Esophagus squamous epithelium (tissue), 5 donors: ENCODE data around the gene EHBP1. TPM values are rescaled to one million over a fixed set of nuclear protein-coding genes. Genes with fewer than 3 reads are reported as not detected.

Source experiments
- DNase-seq: peaks from one replicate; lab custom pipeline; 2025; lab: John Stamatoyannopoulos, UW
- H3K27ac ChIP-seq, 4 donors: fragments of 200-600 bp; sonication (generic); one replicate each; pipeline ENCODE4 v1.5.1; 2016 to 2019; ENCODE audit warnings: mild to moderate bottlenecking in 1 of 4
- H3K27me3 ChIP-seq, 4 donors: fragments of 200-600 bp; sonication (generic); 1 replicate in 3 of 4; 2 replicates in 1 of 4; pipeline versions ENCODE4 v1.5.1 to v1.6.0; 2017 to 2021; ENCODE audit warnings: antibody characterized with exemption in 1 of 4
- H3K36me3 ChIP-seq, 3 donors: fragments of 200-600 bp; sonication (generic); one replicate each; pipeline ENCODE4 v1.5.1; 2016 to 2019
- H3K4me1 ChIP-seq, 3 donors: fragments of 200-600 bp; sonication (generic); one replicate each; pipeline ENCODE4 v1.5.1; 2017 to 2019
- H3K4me3 ChIP-seq, 4 donors: fragments of 200-600 bp; sonication (generic); 1 replicate in 3 of 4; 2 replicates in 1 of 4; pipeline ENCODE4 v1.5.1; 2016 to 2019; ENCODE audit warnings: mild to moderate bottlenecking in 2 of 4, moderate library complexity in 1 of 4
- H3K9me3 ChIP-seq, 3 donors: fragments of 200-600 bp; sonication (generic); one replicate each; pipeline ENCODE4 v1.5.1; 2016 to 2019
- CTCF ChIP-seq, 6 experiments: fragments of 450-650 bp in 4 of 6; fragments of 200-600 bp in 2 of 6; sonication (generic) in 2 of 6; IDR thresholded peaks; one replicate each; pipeline ENCODE4 v1.5.1; 2016 to 2019; ENCODE audit warnings: antibody characterized with exemption in 6 of 6, mild to moderate bottlenecking in 4 of 6, moderate library complexity in 4 of 6
- POLR2A ChIP-seq, 4 donors: fragments of 450-650 bp; IDR thresholded peaks; one replicate each; pipeline ENCODE4 v1.6.1; 2017; ENCODE audit warnings: antibody characterized with exemption in 4 of 4, mild to moderate bottlenecking in 4 of 4, moderate library complexity in 3 of 4
- WGBS, 2 donors: methylation state at CpG; one replicate each; pipeline ENCODE4 v1.1.5; 2018; 5-methylcytosine and 5-hydroxymethylcytosine counted together
- intact Hi-C: fragments of 100-400 bp; cut with DNase I; formaldehyde crosslinking; loops from one replicate; pipeline ENCODE4 v1.15.0; 2022
- total RNA-seq, 4 donors: library from RNA; depleted of rRNA; stranded (reverse); fragments of >200 nt; gene quantifications; one replicate each; pipeline ENCODE4 v1.1.0, GENCODE V29; 2016
- donor health status: DM: yes; HTN: yes; CAD: no.

The EHBP1 gene
- total RNA-seq, 4 donors from 2014 or later, result 59.6 to 111 (median 77.9) TPM

- Histone ChIP-seq H3K27ac (no peak overlapping the region), H3K27me3 (no peaks in the 10 kb centered on the region), H3K4me3 (no peak overlapping the region), H3K9me3 (no peaks in the 10 kb centered on the region), H3K4me1 (no peaks in the 10 kb centered on the region), H3K36me3 (peaks cover 0 to 22% (median 0%) of the 10 kb centered on the region in 3 donors)
- TF ChIP-seq POLR2A (IDR thresholded peaks at IDR 0.05) (no peak), CTCF (IDR thresholded peaks at IDR 0.05) (no peak)
- WGBS, 2 donors, result 83% methylated on average over 2 of the region's 2 CpGs; no CpG with 5 or more reads in 1 of the 2 donors
- no peak for DNase-seq
- intact Hi-C loops, result no loop called here
These were observed 103.0 kb downstream of the EHBP1 start for GRCh38 chr2:62808554-62808953.

- Histone ChIP-seq H3K27me3 (no peaks in the 10 kb centered on the region), H3K36me3 (peaks cover 0 to 14% (median 0%) of the 10 kb centered on the region in 3 donors), H3K4me1 (no peaks in the 10 kb centered on the region), H3K9me3 (no peaks in the 10 kb centered on the region), H3K27ac (no peak overlapping the region), H3K4me3 (no peak overlapping the region)
- WGBS, 2 donors, result 87 to 89% methylated on average over 2 of the region's 2 CpGs
- TF ChIP-seq CTCF (IDR thresholded peaks at IDR 0.05), result no peak
- intact Hi-C loops, result no loop called here
- no peak for DNase-seq
These were observed 105.6 kb downstream of the EHBP1 start for GRCh38 chr2:62811086-62811485.

GRCh38 chr2:62811972-62812371, 106.5 kb downstream of the EHBP1 start:
- TF ChIP-seq CTCF (IDR thresholded peaks at IDR 0.05) (no peak), POLR2A (IDR thresholded peaks at IDR 0.05) (no peak)
- no peak for DNase-seq
- no peaks in the 10 kb centered on the region for H3K27me3 ChIP-seq
- H3K27ac ChIP-seq, result no peak overlapping the region
- WGBS, 2 donors, result 91 to 95% methylated on average over 2 of the region's 2 CpGs
- no peaks in the 10 kb centered on the region for H3K9me3 ChIP-seq
- H3K36me3 ChIP-seq, result peaks cover 0 to 5% (median 0%) of the 10 kb centered on the region in 3 donors
- intact Hi-C loops, result no loop called here
- peaks cover 0 to 2% (median 0%) of the 10 kb centered on the region in 3 donors for H3K4me1 ChIP-seq
- no peak overlapping the region for H3K4me3 ChIP-seq

- Histone ChIP-seq H3K27ac (no peak overlapping the region), H3K4me3 (no peak overlapping the region), H3K36me3 (no peaks in the 10 kb centered on the region), H3K4me1 (peaks cover 0 to 11% (median 6%) of the 10 kb centered on the region in 3 donors), H3K9me3 (no peaks in the 10 kb centered on the region), H3K27me3 (no peaks in the 10 kb centered on the region)
- 74 to 77% methylated on average over 5 of the region's 6 CpGs for WGBS, 2 donors
- DNase-seq, result no peak
- TF ChIP-seq POLR2A (IDR thresholded peaks at IDR 0.05) (no peak), CTCF (IDR thresholded peaks at IDR 0.05) (no peak)
- intact Hi-C loops, result no loop called here
These were observed 107.7 kb downstream of the EHBP1 start for GRCh38 chr2:62812921-62813825.

GRCh38 chr2:62814123-62814522, 108.6 kb downstream of the EHBP1 start:
- Histone ChIP-seq H3K4me3 (no peak overlapping the region), H3K27me3 (no peaks in the 10 kb centered on the region), H3K9me3 (no peaks in the 10 kb centered on the region), H3K36me3 (no peaks in the 10 kb centered on the region), H3K4me1 (peaks cover 0 to 11% (median 6%) of the 10 kb centered on the region in 3 donors), H3K27ac (no peak overlapping the region)
- TF ChIP-seq POLR2A (IDR thresholded peaks at IDR 0.05) (no peak), CTCF (IDR thresholded peaks at IDR 0.05) (no peak)
- intact Hi-C loops, result no loop called here
- DNase-seq, result no peak
